Left ventricle myocardium superior (tissue), 1 donor: Measurements from ENCODE around the gene CLCNKB. TPM values are rescaled to one million over a fixed set of nuclear protein-coding genes. Genes with fewer than 3 reads are reported as not detected.
A peak's percentile ranks its signal among the peaks of the same experiment; 100 is the strongest.
"Not testable (repeated sequence)": the region's sequence is repeated elsewhere in the genome, so short reads cannot be mapped to it uniquely, and the experiment has no call there.

Experiments used
- ATAC-seq: fragments of 200-7000 bp; cut with Tn5 transposase; one replicate; pipeline ENCODE4 v1.9.1; 2020; ENCODE audit warnings: mild to moderate bottlenecking, moderate library complexity
- DNase-seq: peaks from one replicate; pipeline ENCODE4 v3.0.0-alpha.2; 2020
- intact Hi-C: fragments of 100-400 bp; cut with micrococcal nuclease; formaldehyde crosslinking; loops from one replicate; pipeline ENCODE4 v1.11.0; 2022
- total RNA-seq: library from RNA; stranded (reverse); fragmentation: NEBNext Ultra II Directional; extraction: Animal tissue kit (Norgen Biotek cat#: 25700); gene quantifications from one replicate; pipeline ENCODE4 v1.2.1, GENCODE V29; 2021
- donor health status: DM: no; HTN: yes; CAD: no; lungs with severe emphysema.

CLCNKB gene
- total RNA-seq, 1 donor from 2014 or later: 2.1 TPM

- not testable (repeated sequence) for ATAC-seq, DNase-seq
- intact Hi-C loops: loop anchor here (10.0 kb wide), 1 partner anchor 47 kb away; the partner anchor contains the start of gene SRARP
Measured at GRCh38 chr1:16051949-16052348, 8.4 kb downstream of the CLCNKB start.

GRCh38 chr1:16053781-16054502 is 10.4 kb downstream of the CLCNKB start:
- no peak for DNase-seq
- intact Hi-C loops: loop anchor here (10.0 kb wide), 1 partner anchor 49 kb away; the partner anchor contains the start of gene SRARP

GRCh38 chr1:16054598-16055540 is 11.3 kb downstream of the CLCNKB start:
- no peak for DNase-seq
- no peak for ATAC-seq

More at GRCh38 chr1:16053781-16054502, 10.4 kb downstream of the CLCNKB start:
- ATAC-seq: no peak

GRCh38 chr1:16055613-16056520 is 12.3 kb downstream of the CLCNKB start:
- ATAC-seq: peak; percentile 80
- DNase-seq: peak; percentile 90
- intact Hi-C loops: loop anchor here (10.0 kb wide), 1 partner anchor 51 kb away; the partner anchor contains the start of gene SRARP

More at GRCh38 chr1:16054598-16055540, 11.3 kb downstream of the CLCNKB start:
- intact Hi-C loops: loop anchor here (10.0 kb wide), 1 partner anchor 50 kb away; the partner anchor contains the start of gene SRARP

- not testable (repeated sequence) for ATAC-seq, DNase-seq
Measured at GRCh38 chr1:16056521-16056912, 12.9 kb downstream of the CLCNKB start.

GRCh38 chr1:16057314-16057915 is 13.8 kb downstream of the CLCNKB start:
- not testable (repeated sequence) for DNase-seq
- ATAC-seq: peak; percentile 13
- intact Hi-C loops: loop anchor here (10.0 kb wide), 1 partner anchor 53 kb away; the partner anchor contains the start of gene SRARP

More at GRCh38 chr1:16056521-16056912, 12.9 kb downstream of the CLCNKB start:
- intact Hi-C loops: loop anchor here (10.0 kb wide), 1 partner anchor 52 kb away; the partner anchor contains the start of gene SRARP

GRCh38 chr1:16058394-16059120 is 15.0 kb downstream of the CLCNKB start:
- DNase-seq: not testable (repeated sequence)
- peak; percentile 51 for ATAC-seq
- intact Hi-C loops: loop anchor here (10.0 kb wide), 1 partner anchor 54 kb away; the partner anchor contains the start of gene SRARP

- DNase-seq (no peak), ATAC-seq (no peak)
- intact Hi-C loops: no loop called here
Measured at GRCh38 chr1:16061266-16061665, 17.7 kb downstream of the CLCNKB start.

GRCh38 chr1:16061989-16062686 is 18.6 kb downstream of the CLCNKB start:
- DNase-seq, intact Hi-C loops, ATAC-seq: not testable (repeated sequence)

GRCh38 chr1:16062687-16063075 is 19.1 kb downstream of the CLCNKB start:
- ATAC-seq, DNase-seq, intact Hi-C loops: not testable (repeated sequence)

GRCh38 chr1:16063226-16063829 is 19.7 kb downstream of the CLCNKB start:
- DNase-seq: no peak
- no peak for ATAC-seq
- intact Hi-C loops: no loop called here

- ATAC-seq: no peak
- DNase-seq: no peak
- intact Hi-C loops: no loop called here
Measured at GRCh38 chr1:16063921-16064320, 20.3 kb downstream of the CLCNKB start.

- intact Hi-C loops: no loop called here
- DNase-seq: no peak
- ATAC-seq: no peak
Measured at GRCh38 chr1:16064536-16065268, 21.1 kb downstream of the CLCNKB start.

GRCh38 chr1:16065269-16065576 is 21.6 kb downstream of the CLCNKB start:
- intact Hi-C loops: no loop called here
- DNase-seq (no peak), ATAC-seq (no peak)

- ATAC-seq (no peak), DNase-seq (no peak)
- intact Hi-C loops: no loop called here
Measured at GRCh38 chr1:16066245-16066644, 22.7 kb downstream of the CLCNKB start.
